Activated naive CD8-positive, alpha-beta T cell treated with anti-CD3 and anti-CD28 coated beads for 36 hours (primary cell): Measurements from ENCODE around the gene AQP2. TPM values are rescaled to one million over a fixed set of nuclear protein-coding genes. Genes with fewer than 3 reads are reported as not detected.

Source experiments
- DNase-seq: peaks from one replicate; pipeline ENCODE4 v3.0.0; 2021
- H3K27ac Mint-ChIP-seq: one replicate; pipeline ENCODE4 v1.8.0; 2022; ENCODE audit warnings: mild to moderate bottlenecking, moderate library complexity, mixed read lengths
- H3K27me3 Mint-ChIP-seq: one replicate; pipeline ENCODE4 v1.8.0; 2022; ENCODE audit warnings: mild to moderate bottlenecking, mixed read lengths
- H3K36me3 Mint-ChIP-seq: one replicate; pipeline ENCODE4 v1.8.0; 2021; ENCODE audit warnings: mild to moderate bottlenecking, mixed read lengths
- H3K4me1 Mint-ChIP-seq: one replicate; pipeline ENCODE4 v1.8.0; 2021; ENCODE audit warnings: mixed read lengths
- H3K4me3 Mint-ChIP-seq: one replicate; pipeline ENCODE4 v1.8.0; 2022; ENCODE audit warnings: mild to moderate bottlenecking, moderate library complexity, mixed read lengths
- H3K9me3 Mint-ChIP-seq: one replicate; pipeline ENCODE4 v1.8.0; 2022; ENCODE audit warnings: mixed read lengths
- total RNA-seq, 2 experiments: library from RNA; stranded (reverse); gene quantifications; one replicate each; pipeline ENCODE4 v1.2.3, GENCODE V29; 2021

AQP2 gene
- total RNA-seq, 2 experiments from 2014 or later, result not detected

- no peak for DNase-seq
- H3K4me3 Mint-ChIP-seq, result no peak overlapping the region
- H3K27me3 Mint-ChIP-seq, result no peaks in the 10 kb centered on the region
- no peak overlapping the region for H3K27ac Mint-ChIP-seq
- peaks cover 6% of the 10 kb centered on the region for H3K4me1 Mint-ChIP-seq
- no peaks in the 10 kb centered on the region for H3K9me3 Mint-ChIP-seq
- H3K36me3 Mint-ChIP-seq, result peaks cover 32% of the 10 kb centered on the region
Measured at GRCh38 chr12:49990273-49990672, 39.7 kb downstream of the AQP2 start.

GRCh38 chr12:49998453-49998852 is 47.9 kb downstream of the AQP2 start:
- H3K27me3 Mint-ChIP-seq, result no peaks in the 10 kb centered on the region
- no peak overlapping the region for H3K4me3 Mint-ChIP-seq
- no peak for DNase-seq
- H3K27ac Mint-ChIP-seq, result no peak overlapping the region
- H3K4me1 Mint-ChIP-seq, result no peaks in the 10 kb centered on the region
- no peaks in the 10 kb centered on the region for H3K9me3 Mint-ChIP-seq
- H3K36me3 Mint-ChIP-seq, result peaks cover 34% of the 10 kb centered on the region

DNA sequence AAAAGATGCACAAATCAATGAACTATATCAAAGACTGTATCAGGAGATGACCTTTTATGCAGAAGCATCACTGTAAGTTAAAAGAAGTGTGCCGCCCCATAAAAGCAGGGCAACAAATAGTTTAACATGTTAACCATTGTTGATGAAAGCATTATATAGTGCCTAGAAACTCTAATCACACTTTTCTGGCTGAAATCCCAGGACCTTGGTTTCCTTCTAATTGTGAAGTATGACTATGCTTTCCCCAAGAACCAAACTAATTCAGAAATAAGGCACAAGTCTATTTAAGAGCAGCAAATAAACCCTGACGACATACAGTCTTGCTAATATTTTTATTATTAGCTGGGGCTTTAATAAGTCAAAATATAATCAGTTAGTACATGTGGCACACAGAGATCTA is 53.1 kb downstream of the AQP2 start:
- Mint-ChIP-seq H3K4me1 (no peaks in the 10 kb centered on the region), H3K4me3 (no peak overlapping the region), H3K27ac (no peak overlapping the region), H3K27me3 (no peaks in the 10 kb centered on the region), H3K9me3 (no peaks in the 10 kb centered on the region), H3K36me3 (peaks cover 11% of the 10 kb centered on the region)
- DNase-seq, result no peak

- Mint-ChIP-seq H3K27me3 (no peaks in the 10 kb centered on the region), H3K27ac (no peak overlapping the region), H3K9me3 (no peaks in the 10 kb centered on the region), H3K36me3 (peaks cover 15% of the 10 kb centered on the region), H3K4me3 (no peak overlapping the region), H3K4me1 (no peaks in the 10 kb centered on the region)
- DNase-seq, result no peak
Measured at GRCh38 chr12:50004696-50005095, 54.2 kb downstream of the AQP2 start.

GRCh38 chr12:50005175-50005574 is 54.6 kb downstream of the AQP2 start:
- peaks cover 16% of the 10 kb centered on the region for H3K36me3 Mint-ChIP-seq
- no peaks in the 10 kb centered on the region for H3K27me3 Mint-ChIP-seq
- H3K27ac Mint-ChIP-seq, result no peak overlapping the region
- H3K9me3 Mint-ChIP-seq, result no peaks in the 10 kb centered on the region
- H3K4me3 Mint-ChIP-seq, result no peak overlapping the region
- DNase-seq, result no peak
- no peaks in the 10 kb centered on the region for H3K4me1 Mint-ChIP-seq

GRCh38 chr12:50006280-50006679 is 55.7 kb downstream of the AQP2 start:
- peaks cover 15% of the 10 kb centered on the region for H3K36me3 Mint-ChIP-seq
- no peaks in the 10 kb centered on the region for H3K4me1 Mint-ChIP-seq
- H3K4me3 Mint-ChIP-seq, result no peak overlapping the region
- no peak for DNase-seq
- no peaks in the 10 kb centered on the region for H3K27me3 Mint-ChIP-seq
- H3K9me3 Mint-ChIP-seq, result no peaks in the 10 kb centered on the region
- H3K27ac Mint-ChIP-seq, result no peak overlapping the region

- H3K27me3 Mint-ChIP-seq, result no peaks in the 10 kb centered on the region
- H3K36me3 Mint-ChIP-seq, result peaks cover 14% of the 10 kb centered on the region
- H3K4me3 Mint-ChIP-seq, result no peak overlapping the region
- no peaks in the 10 kb centered on the region for H3K4me1 Mint-ChIP-seq
- no peak overlapping the region for H3K27ac Mint-ChIP-seq
- no peaks in the 10 kb centered on the region for H3K9me3 Mint-ChIP-seq
- DNase-seq, result no peak
Measured at GRCh38 chr12:50006754-50007442, 56.4 kb downstream of the AQP2 start.

Other genes starting within 250 kb of the AQP2 start
- 10 to 100 TPM; 20.3 to 22.3 TPM for gene FMNL3, start 243.3 kb upstream of the AQP2 start, total RNA-seq
- 100 to 1,000 TPM; 400 to 410 TPM for gene TMBIM6, start 209.2 kb upstream of the AQP2 start, total RNA-seq
- gene NCKAP5L, start 122.3 kb upstream of the AQP2 start, total RNA-seq, result 1 to 10 TPM; 7.9 to 8.9 TPM
- 1 to 10 TPM; 4.1 to 4.3 TPM for gene BCDIN3D, start 107.6 kb upstream of the AQP2 start, total RNA-seq
- gene FAIM2, start 46.8 kb upstream of the AQP2 start, total RNA-seq, result under 1 TPM; 0.08 to 0.60 TPM
- gene AQP5, start 11.1 kb downstream of the AQP2 start, total RNA-seq, result not detected
- not detected for gene AQP6, start 22.2 kb downstream of the AQP2 start, total RNA-seq
- gene RACGAP1, start 74.8 kb downstream of the AQP2 start, total RNA-seq, result 100 to 1,000 TPM; 111 to 119 TPM
- 10 to 100 TPM; 10.8 TPM for gene ASIC1, start 106.9 kb downstream of the AQP2 start, total RNA-seq
- gene SMARCD1, start 134.6 kb downstream of the AQP2 start, total RNA-seq, result 10 to 100 TPM; 65.8 to 74.8 TPM
- gene GPD1, start 153.3 kb downstream of the AQP2 start, total RNA-seq, result under 1 TPM; 0.39 to 0.86 TPM
- 10 to 100 TPM; 48.3 to 49.2 TPM for gene COX14, start 161.5 kb downstream of the AQP2 start, total RNA-seq
- gene CERS5, start 216.6 kb downstream of the AQP2 start, total RNA-seq, result 10 to 100 TPM; 36.4 to 41.3 TPM